Superior temporal gyrus (tissue), 1 donor: Measurements from ENCODE around the gene OR51S1.
"Not testable (repeated sequence)": the region's sequence is repeated elsewhere in the genome, so short reads cannot be mapped to it uniquely, and the experiment has no call there.

Source experiments
- DNase-seq: peaks from one replicate; pipeline ENCODE4 v3.0.0-alpha.2; 2016; ENCODE audit errors: extremely low spot score

The OR51S1 gene

GRCh38 chr11:4848908-4849532, at the start of gene OR51S1:
OR51S1 (minus strand) TSS chr11:4849208; CDS start chr11:4849208, 0 bp downstream.
- DNase-seq: no peak

DNA sequence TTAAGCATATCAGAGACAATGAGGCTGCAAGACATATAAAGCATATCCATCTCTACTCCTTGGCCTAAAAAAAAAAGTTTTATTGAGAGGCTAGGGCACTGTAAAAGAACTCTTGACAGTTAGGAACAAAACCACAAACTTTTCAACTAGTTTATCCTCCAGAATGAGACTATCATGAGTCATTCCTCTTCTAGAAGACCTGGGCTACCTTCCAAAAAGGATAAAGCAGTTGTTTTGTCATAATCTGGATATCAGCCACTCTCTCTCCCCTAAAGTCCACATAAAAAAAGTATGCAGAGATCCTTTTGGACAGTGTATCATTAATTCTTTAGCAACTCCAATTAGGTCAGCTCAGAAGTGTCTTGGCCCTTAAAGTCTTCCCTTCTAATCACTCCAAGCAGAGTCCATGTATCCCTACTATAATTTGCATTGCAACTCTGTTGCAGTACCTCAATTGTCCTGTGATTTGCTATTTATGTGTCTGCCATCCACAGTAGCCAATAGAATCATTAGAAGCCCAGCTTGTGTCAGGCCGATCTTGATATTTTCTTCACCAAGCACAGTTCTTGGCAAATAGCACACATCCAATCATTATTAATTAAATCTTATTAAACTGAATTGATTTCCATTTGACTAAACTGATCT, 43.1 kb upstream of the OR51S1 start:
- no peak for DNase-seq

GRCh38 chr11:4890279-4890678, 41.3 kb upstream of the OR51S1 start:
- no peak for DNase-seq

GRCh38 chr11:4887591-4887990, 38.6 kb upstream of the OR51S1 start:
- no peak for DNase-seq

DNA sequence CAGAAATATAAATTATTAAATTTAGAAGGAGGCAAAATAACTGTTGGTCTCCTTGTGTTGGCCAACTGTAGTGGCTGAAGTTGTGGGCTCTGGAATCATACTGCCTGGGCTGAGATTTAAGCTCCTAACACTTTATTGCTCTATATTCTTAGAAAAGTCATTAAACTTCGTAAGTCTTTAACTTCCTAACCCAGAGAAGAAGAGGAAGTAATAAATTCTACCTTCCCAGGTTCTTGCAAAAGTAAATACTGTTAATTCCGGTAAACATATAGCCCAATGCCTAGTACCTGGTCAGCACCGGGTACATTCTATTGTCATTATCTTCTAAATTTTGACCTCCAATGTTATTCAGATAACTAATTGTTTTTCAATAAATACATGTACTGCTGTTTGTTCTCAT, 37.2 kb upstream of the OR51S1 start:
- no peak for DNase-seq

GRCh38 chr11:4884361-4884760, 35.4 kb upstream of the OR51S1 start:
- no peak for DNase-seq

DNA sequence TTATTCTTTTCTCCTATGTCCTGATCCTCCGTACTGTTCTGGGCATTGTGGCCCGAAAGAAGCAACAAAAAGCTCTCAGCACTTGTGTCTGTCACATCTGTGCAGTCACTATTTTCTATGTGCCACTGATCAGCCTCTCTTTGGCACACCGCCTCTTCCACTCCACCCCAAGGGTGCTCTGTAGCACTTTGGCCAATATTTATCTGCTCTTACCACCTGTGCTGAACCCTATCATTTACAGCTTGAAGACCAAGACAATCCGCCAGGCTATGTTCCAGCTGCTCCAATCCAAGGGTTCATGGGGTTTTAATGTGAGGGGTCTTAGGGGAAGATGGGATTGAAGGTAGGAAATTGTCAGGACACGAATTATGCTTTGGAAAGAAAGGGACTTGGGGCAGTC, 33.5 kb upstream of the OR51S1 start:
- no peak for DNase-seq

DNA sequence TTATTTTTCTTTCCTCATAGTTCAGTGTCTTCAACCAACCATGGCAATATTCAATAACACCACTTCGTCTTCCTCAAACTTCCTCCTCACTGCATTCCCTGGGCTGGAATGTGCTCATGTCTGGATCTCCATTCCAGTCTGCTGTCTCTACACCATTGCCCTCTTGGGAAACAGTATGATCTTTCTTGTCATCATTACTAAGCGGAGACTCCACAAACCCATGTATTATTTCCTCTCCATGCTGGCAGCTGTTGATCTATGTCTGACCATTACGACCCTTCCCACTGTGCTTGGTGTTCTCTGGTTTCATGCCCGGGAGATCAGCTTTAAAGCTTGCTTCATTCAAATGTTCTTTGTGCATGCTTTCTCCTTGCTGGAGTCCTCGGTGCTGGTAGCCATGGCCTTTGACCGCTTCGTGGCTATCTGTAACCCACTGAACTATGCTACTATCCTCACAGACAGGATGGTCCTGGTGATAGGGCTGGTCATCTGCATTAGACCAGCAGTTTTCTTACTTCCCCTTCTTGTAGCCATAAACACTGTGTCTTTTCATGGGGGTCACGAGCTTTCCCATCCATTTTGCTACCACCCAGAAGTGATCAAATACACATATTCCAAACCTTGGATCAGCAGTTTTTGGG, 33.0 kb upstream of the OR51S1 start, which contains the start of gene OR51T1:
Gene OR51T1, plus strand, starts transcription at position 41 of the 641 bp plus-strand sequence. Its CDS starts 0 bp downstream, at position 41.
- no peak for DNase-seq

- DNase-seq: no peak
Measured at GRCh38 chr11:4881188-4881587, 32.2 kb upstream of the OR51S1 start.

GRCh38 chr11:4865855-4866254, 16.8 kb upstream of the OR51S1 start:
- no peak for DNase-seq

DNA sequence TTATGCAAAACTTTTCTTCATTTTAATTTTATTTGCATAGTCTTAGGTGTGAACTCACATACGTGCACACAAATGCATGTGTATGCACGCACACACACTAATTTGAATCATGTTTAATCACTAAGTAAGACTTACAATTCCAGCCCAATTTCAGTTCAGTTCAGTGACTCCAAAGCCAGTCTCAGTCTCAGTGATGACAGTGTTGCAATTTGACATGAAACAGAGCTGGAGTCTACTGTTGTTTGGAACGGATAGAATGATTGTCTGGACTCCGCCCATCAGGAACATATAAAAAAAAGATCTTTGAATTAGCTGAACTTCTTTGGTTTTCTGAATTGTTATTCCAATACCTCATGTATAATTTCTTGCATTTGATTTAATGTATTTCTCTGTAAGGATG, 14.9 kb upstream of the OR51S1 start:
- DNase-seq: no peak

DNA sequence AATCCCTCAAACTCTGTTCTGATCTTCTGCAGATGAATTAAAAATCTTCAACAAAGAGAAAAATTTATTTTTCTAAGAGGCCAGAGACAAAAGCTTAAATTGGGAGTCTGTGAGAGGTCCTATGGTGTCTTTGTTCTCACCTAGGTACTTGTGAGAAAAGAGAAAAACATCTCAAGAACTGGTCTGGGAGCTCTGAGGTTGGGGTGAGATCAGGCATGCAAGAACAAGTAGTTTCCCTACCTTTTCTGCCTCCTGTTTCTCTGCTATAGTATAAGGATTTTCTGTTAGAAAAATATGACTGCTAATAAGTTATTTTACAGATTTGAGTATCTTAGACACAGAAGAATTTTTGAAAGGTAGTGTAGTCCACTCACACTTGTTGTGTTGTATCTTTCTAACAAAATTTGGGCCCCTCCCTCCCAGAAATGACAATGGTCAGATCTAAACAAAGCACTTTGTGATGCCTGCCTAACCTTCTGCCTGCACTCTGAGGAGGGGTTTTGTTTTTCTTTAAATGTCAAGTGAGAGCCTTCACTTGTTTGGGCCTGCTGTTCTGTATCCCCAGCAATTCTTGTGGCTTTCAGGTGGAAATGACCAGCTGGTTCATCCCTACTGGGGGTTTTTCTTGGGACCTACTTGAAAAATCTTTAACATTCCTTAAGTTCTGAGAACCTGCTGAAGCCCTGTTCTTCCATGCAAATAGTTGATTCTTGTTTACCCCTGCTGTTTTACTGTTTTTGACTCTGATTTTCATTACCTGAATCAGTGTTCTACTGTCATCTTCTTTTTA, 13.6 kb upstream of the OR51S1 start:
- no peak for DNase-seq

- DNase-seq: not testable (repeated sequence)
Measured at GRCh38 chr11:4854286-4854685, 5.3 kb upstream of the OR51S1 start.

DNA sequence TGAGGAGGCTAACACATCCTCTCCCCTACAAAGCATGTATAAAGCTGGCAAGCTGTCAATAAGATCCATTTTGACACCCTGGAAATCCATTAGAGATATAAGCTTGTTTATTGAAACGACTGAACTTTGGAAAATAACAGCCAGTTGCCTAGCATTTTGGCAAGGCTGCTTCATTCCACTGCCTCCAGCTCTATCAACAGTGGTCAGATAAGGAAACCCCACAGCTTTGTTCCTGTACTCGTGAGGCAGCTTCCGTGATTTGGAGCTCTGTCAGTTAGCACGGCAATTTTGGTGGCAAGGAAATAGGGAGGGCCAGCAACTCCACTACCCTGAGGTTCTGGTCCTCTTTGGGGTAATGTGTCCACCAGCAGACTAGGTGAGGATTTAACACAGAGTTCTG, 2.0 kb upstream of the OR51S1 start:
- DNase-seq: no peak

DNA sequence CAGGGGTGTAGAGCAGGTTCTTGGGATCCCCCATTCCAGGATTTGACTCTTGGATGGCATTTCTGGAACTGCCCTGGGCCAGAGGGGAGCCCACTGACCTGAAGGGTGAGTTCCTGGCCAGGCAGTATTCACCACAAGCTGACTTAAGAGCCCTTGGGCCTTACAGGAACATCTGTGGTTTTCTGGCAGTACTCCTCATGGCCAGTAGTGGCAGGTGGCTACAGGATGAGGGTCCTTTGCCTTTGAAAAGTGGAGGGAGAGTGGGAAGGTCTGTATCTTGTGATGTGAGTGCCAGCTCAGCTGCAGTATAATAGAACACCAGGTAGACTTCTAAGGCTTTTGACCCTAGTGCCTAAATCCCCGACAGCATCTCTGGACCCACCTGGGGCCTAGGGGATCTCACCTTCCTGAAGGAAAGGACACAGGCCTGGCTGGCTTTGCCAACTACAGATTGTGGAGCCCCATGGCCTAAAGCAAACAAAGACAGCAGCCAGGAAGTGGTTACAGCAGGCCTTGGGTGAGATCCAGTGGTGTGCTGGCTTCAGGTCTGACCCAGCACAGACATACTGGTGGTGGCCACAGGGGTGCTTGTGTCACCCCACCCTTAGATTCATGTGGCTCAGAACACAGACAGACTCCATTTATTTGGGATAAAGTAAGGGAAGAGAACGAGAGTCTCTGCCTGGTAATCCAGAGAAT, 9.0 kb downstream of the OR51S1 start:
- no peak for DNase-seq

- DNase-seq: no peak
Measured at GRCh38 chr11:4830909-4831308, 18.1 kb downstream of the OR51S1 start.

- DNase-seq: no peak
Measured at GRCh38 chr11:4830346-4830745, 18.7 kb downstream of the OR51S1 start.

- no peak for DNase-seq
Measured at GRCh38 chr11:4826425-4826824, 22.6 kb downstream of the OR51S1 start.

DNA sequence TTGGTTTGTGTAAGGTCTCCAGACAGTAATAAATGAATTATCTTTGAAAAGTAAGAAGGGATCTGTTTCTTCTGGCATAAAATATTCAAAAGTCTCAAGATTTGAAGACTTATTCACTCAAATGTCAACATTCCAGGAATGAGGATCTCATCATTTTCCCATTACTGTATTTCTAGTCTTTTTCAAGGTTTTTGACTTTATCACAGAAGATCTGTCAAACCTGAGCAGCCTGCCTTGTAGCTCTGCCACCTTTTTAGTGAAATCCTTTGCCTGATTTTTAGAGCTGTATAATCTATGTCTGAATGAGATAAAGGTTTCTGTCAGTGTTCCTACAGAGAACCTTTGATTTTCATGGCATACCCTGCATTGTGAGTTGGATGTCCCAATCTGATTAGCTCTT, 23.9 kb downstream of the OR51S1 start:
- DNase-seq: no peak

DNA sequence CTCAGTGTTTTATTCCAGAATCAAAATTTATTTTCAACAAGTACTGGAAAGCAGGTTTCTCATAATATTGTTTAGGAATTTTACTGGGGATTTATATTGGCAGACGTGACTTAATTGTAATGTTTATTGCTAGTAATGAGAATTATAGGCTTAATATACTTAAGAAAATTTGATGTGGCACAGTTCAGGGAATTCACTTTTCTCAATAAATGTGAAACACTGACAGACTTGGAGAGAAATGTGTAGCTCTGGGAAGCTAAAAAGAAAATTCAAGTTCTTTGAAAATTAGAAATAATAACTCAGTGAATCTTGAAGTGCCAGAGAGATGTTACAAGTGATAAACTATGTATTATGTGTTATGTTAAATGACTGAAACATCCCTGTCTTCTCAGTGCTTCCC, 28.0 kb downstream of the OR51S1 start, which contains the start of gene OR51F2:
Gene OR51F2, plus strand, starts transcription at position 301 of the 400 bp plus-strand sequence. CDS start 101 bp downstream, outside the sequence.
- DNase-seq: no peak

DNA sequence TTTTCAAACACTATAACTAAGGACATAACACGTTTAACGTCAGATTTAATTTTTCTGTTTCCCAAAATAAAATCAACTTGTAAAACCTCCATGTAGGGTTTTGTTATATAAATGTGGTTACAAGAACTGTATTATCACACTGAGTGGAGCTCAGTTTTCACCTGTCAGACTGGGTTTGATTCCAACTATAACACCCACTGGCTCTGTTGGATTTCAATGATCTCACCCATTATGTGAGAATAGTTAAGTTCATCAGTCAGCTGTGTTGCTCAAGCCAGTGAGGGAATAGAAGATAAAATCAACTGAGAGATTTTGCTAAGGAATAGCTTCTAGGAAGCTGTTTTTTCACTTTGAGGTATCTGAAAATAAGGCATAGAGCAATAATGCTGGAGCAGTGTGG, 39.8 kb downstream of the OR51S1 start:
- DNase-seq: peak; percentile 30

DNA sequence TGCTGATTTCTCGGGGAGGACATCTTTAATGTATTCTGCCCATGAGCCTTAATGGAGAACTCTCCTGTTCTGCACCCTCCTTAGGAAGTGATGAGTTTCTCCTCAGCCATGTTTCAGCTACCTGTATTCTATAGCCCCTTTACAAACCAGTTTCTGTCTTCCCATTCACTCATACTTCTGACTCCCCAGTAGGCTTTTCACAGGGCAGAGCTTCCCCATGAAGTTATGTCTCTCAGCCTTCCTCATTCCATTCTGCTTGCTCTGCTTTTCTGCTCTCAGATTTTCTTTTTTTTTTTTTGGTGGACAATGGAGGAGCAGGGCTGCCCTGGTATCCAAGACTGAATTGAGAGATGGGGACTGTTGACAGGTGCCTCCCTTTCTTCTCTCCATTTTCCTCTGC, 40.5 kb downstream of the OR51S1 start:
- no peak for DNase-seq
